Neural cell (in vitro differentiated cells): ENCODE data around the gene OLFM1. TPM values are rescaled to one million over a fixed set of nuclear protein-coding genes. Genes with fewer than 3 reads are reported as not detected.

Experiments used
- H2AFZ ChIP-seq: fragments of 200-600, 300-800 bp; sonication (generic), shearing (Covaris generic); 2 replicates; pipeline ENCODE4 v1.6.0; 2014; ENCODE audit warnings: low read depth, mild to moderate bottlenecking, antibody characterized with exemption, low read length, moderate library complexity
- H3F3A ChIP-seq: fragments of 200-600 bp; shearing (Covaris generic); 2 replicates; pipeline ENCODE4 v1.6.1; 2016; ENCODE audit warnings: mild to moderate bottlenecking, moderate library complexity, mixed read lengths, antibody characterized with exemption, low read length; ENCODE audit not compliant: insufficient read depth, poor library complexity, severe bottlenecking
- H3K27ac ChIP-seq: fragments of 200-600, 300-800 bp; sonication (generic), shearing (Covaris generic); 2 replicates; pipeline ENCODE4 v1.5.1; 2014; ENCODE audit warnings: mild to moderate bottlenecking, low read length, moderate library complexity
- H3K27me3 ChIP-seq: fragments of 300-800, 200-600 bp; sonication (generic), shearing (Covaris generic); 2 replicates; pipeline ENCODE4 v1.6.0; 2014; ENCODE audit warnings: mild to moderate bottlenecking, low read depth, low read length, moderate library complexity; ENCODE audit not compliant: insufficient read depth
- H3K36me3 ChIP-seq: fragments of 300-800, 200-600 bp; sonication (generic), shearing (Covaris generic); 2 replicates; pipeline ENCODE4 v1.5.1; 2014; ENCODE audit warnings: mild to moderate bottlenecking, antibody characterized with exemption, low read length, moderate library complexity; ENCODE audit not compliant: insufficient read depth
- H3K4me2 ChIP-seq: fragments of 300-800, 200-600 bp; sonication (generic), shearing (Covaris generic); 2 replicates; pipeline ENCODE4 v1.6.0; 2014; ENCODE audit warnings: mild to moderate bottlenecking, low read length
- H3K4me3 ChIP-seq: fragments of 300-800, 200-600 bp; sonication (generic), shearing (Covaris generic); 2 replicates; pipeline ENCODE4 v1.5.1; 2014; ENCODE audit warnings: mild to moderate bottlenecking, low read length, moderate library complexity
- H3K79me2 ChIP-seq: fragments of 200-600 bp; shearing (Covaris generic); replicated peaks from 2 replicates; pipeline ENCODE4 v1.6.0; 2014; ENCODE audit warnings: mild to moderate bottlenecking, low read length, moderate library complexity; ENCODE audit not compliant: insufficient read depth
- H3K9ac ChIP-seq: fragments of 300-800, 200-600 bp; sonication (generic), shearing (Covaris generic); 2 replicates; pipeline ENCODE4 v1.6.1; 2016; ENCODE audit warnings: mild to moderate bottlenecking, low read length, mixed read lengths
- H3K9me2 ChIP-seq: fragments of 200-600 bp; shearing (Covaris generic); 2 replicates; pipeline ENCODE4 v1.6.1; 2016; ENCODE audit warnings: mild to moderate bottlenecking, low read length, mixed read lengths; ENCODE audit not compliant: insufficient read depth
- H3K9me3 ChIP-seq: fragments of 200-600, 300-800 bp; sonication (generic), shearing (Covaris generic); 2 replicates; pipeline ENCODE4 v1.6.1; 2016; ENCODE audit warnings: mild to moderate bottlenecking, mixed run types, low read length, moderate library complexity, mixed read lengths
- H4K20me1 ChIP-seq: fragments of 200-600 bp; shearing (Covaris generic); 2 replicates; pipeline ENCODE4 v1.6.1; 2016; ENCODE audit warnings: mild to moderate bottlenecking, mixed run types; ENCODE audit not compliant: insufficient read depth
- CTCF ChIP-seq: fragments of 450-650 bp; IDR thresholded peaks from 2 replicates; pipeline ENCODE4 v1.5.1; 2014; ENCODE audit warnings: antibody characterized with exemption, mild to moderate bottlenecking, moderate library complexity; ENCODE audit not compliant: poor library complexity, severe bottlenecking
- EP300 ChIP-seq: fragments of 450-650 bp; conservative IDR thresholded peaks from 2 replicates; pipeline ENCODE4 v1.6.1; 2014; ENCODE audit warnings: antibody characterized with exemption, mild to moderate bottlenecking, moderate library complexity; ENCODE audit not compliant: poor library complexity, severe bottlenecking
- EZH2 ChIP-seq: fragments of 200-600, 300-800 bp; shearing (Covaris generic), sonication (generic); IDR thresholded peaks from 2 replicates; pipeline ENCODE4 v1.6.1; 2014; ENCODE audit warnings: antibody characterized with exemption, low read length, borderline replicate concordance, mild to moderate bottlenecking; ENCODE audit not compliant: insufficient read depth, poor library complexity, severe bottlenecking
- MXI1 ChIP-seq: fragments of 450-650 bp; conservative IDR thresholded peaks from 2 replicates; pipeline ENCODE4 v1.6.1; 2014; ENCODE audit warnings: antibody characterized with exemption, mild to moderate bottlenecking; ENCODE audit not compliant: poor library complexity, severe bottlenecking
- POLR2AphosphoS5 ChIP-seq: IDR thresholded peaks from 2 replicates; pipeline ENCODE4 v1.6.1; 2012
- RAD21 ChIP-seq: fragments of 450-650 bp; conservative IDR thresholded peaks from 2 replicates; pipeline ENCODE4 v1.6.1; 2014; ENCODE audit warnings: antibody characterized with exemption, mild to moderate bottlenecking, moderate library complexity
- REST ChIP-seq: IDR thresholded peaks from 2 replicates; pipeline ENCODE4 v1.6.1; 2012; ENCODE audit warnings: borderline replicate concordance
- SMC3 ChIP-seq: fragments of 450-650 bp; conservative IDR thresholded peaks from 2 replicates; pipeline ENCODE4 v1.6.1; 2014; ENCODE audit warnings: antibody characterized with exemption, mild to moderate bottlenecking, moderate library complexity; ENCODE audit not compliant: poor library complexity
- TAF1 ChIP-seq: IDR thresholded peaks from 2 replicates; pipeline ENCODE4 v1.6.1; 2012; ENCODE audit warnings: low read depth
- polyA plus RNA-seq: library from polyadenylated mRNA; depleted of rRNA; stranded (reverse); fragments of >200 nt; gene quantifications from 2 replicates; pipeline ENCODE4 v1.2.3, GENCODE V29; 2014

OLFM1 gene
- polyA plus RNA-seq, 1 donor from 2014 or later, result 102 TPM

- H3K27ac ChIP-seq, result no peak overlapping the region
- no peak overlapping the region for H3K4me3 ChIP-seq
- H3K36me3 ChIP-seq, result no peaks in the 10 kb centered on the region
- H3K4me2 ChIP-seq, result no peak overlapping the region
- no peaks in the 10 kb centered on the region for H3K27me3 ChIP-seq
- no peak for TF ChIP-seq EZH2
- TF ChIP-seq REST, result no peak
- no peak for TF ChIP-seq TAF1
- TF ChIP-seq POLR2AphosphoS5, result no peak
- no peak for TF ChIP-seq CTCF
- no peak for TF ChIP-seq MXI1
- TF ChIP-seq RAD21, result no peak
- no peak for TF ChIP-seq EP300
- no peak for TF ChIP-seq SMC3
- H3F3A ChIP-seq, result no peaks in the 10 kb centered on the region
- H3K9me2 ChIP-seq, result no peaks in the 10 kb centered on the region
- no peak overlapping the region for H2AFZ ChIP-seq
- H4K20me1 ChIP-seq, result no peaks in the 10 kb centered on the region
- H3K79me2 ChIP-seq, result no peaks in the 10 kb centered on the region
- no peak overlapping the region for H3K9ac ChIP-seq
- no peaks in the 10 kb centered on the region for H3K9me3 ChIP-seq
These were observed 48.6 kb upstream of the OLFM1 start for GRCh38 chr9:135038826-135039225.

- H3K4me3 ChIP-seq, result no peak overlapping the region
- H3K9ac ChIP-seq, result no peak overlapping the region
- no peaks in the 10 kb centered on the region for H3K27me3 ChIP-seq
- H3K9me3 ChIP-seq, result no peaks in the 10 kb centered on the region
- H3K4me2 ChIP-seq, result no peak overlapping the region
- H4K20me1 ChIP-seq, result no peaks in the 10 kb centered on the region
- no peak for TF ChIP-seq RAD21
- no peak for TF ChIP-seq CTCF
- no peak for TF ChIP-seq SMC3
- TF ChIP-seq EZH2, result no peak
- TF ChIP-seq REST, result no peak
- TF ChIP-seq MXI1, result no peak
- no peak for TF ChIP-seq EP300
- TF ChIP-seq TAF1, result no peak
- TF ChIP-seq POLR2AphosphoS5, result no peak
- H3K27ac ChIP-seq, result no peak overlapping the region
- no peaks in the 10 kb centered on the region for H3F3A ChIP-seq
- no peak overlapping the region for H2AFZ ChIP-seq
- H3K79me2 ChIP-seq, result no peaks in the 10 kb centered on the region
- H3K36me3 ChIP-seq, result no peaks in the 10 kb centered on the region
- H3K9me2 ChIP-seq, result no peaks in the 10 kb centered on the region
These were observed 48.1 kb upstream of the OLFM1 start for GRCh38 chr9:135039266-135039870.
